Stimulated activated CD4-positive, alpha-beta T cell treated with anti-CD3 and anti-CD28 coated beads, Interleukin-4, amount 100 ng/mL, for 4 hours (primary cell): ENCODE measurements around the gene CCBE1.

Experiments
- DNase-seq, 2 experiments: peaks; one replicate each; pipeline ENCODE4 v3.0.0-alpha.2; 2020

Gene CCBE1

DNA sequence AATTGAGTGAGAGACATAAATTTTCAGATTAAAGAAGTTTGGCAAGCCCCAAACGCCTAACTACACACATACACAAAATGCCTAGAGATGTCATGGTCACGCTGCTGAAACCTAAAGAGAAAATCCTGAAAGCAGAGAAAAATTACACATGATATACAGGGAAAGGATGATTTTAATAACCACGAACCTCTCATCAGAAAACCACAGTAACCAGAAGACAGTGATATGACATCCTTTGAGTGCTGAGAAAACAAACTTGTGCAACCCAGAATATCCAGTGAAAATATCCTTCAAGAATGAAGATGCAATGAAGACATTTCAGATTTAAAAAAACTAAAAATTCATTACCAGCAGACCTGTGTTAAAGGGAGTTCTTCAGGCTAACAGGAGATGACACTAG, 215.8 kb downstream of the CCBE1 start:
- no peak for DNase-seq

DNA sequence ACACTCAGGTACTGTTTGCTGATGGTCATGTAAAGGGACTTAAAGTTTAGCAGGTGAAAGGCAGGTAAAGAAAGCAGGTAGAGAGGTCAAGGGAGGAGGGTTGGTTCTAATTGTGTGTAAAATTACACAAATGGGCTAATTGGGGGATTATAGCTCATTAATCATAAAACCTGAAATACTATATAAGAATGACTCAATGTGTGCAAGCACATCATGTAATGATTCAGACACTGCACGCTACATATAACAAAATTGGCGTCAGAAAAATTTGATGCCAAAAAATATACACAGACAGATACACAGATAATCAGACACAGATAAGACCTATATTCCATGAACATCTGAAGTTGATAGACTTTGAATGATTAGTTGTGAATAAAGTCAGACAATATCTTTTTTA, 217.4 kb downstream of the CCBE1 start:
- DNase-seq = no peak

DNA sequence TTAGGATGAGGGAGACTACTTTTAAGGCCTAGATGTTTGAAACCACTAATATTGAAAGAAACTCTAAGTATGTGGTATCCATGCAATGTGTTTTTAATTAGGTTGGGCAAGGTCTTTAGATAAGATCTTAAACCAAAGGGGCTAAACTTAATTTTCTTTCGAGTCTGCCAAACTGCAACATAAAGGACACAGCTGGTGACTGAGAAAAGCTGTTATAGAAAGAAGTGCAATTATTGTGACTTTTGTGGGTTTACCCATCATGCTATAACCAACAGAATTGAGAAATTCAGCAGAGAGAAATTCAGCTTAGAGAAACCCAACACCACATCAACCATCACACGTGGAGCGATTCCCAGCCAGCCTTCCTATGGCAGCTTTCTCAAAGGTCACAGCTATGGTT, 218.6 kb downstream of the CCBE1 start:
- no peak for DNase-seq

DNA sequence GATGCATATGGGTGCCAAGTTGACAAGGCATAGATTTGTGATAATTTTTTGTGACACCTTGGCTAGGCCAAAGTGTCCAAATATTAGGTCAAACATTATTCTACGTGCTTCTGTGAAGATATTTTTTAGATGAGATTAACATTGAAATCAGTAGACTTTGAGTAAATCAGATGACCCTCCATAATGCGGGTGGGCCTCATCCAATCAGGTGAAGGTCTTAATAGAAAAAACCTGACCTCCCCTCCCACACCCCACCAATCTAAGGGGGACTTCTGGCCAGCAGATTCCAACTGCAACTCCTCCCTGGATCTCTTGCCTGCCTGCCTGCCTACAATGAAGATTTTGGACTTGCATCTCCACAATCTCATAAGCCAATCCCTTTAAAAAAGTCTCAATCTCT, 219.4 kb downstream of the CCBE1 start:
- DNase-seq = no peak

DNA sequence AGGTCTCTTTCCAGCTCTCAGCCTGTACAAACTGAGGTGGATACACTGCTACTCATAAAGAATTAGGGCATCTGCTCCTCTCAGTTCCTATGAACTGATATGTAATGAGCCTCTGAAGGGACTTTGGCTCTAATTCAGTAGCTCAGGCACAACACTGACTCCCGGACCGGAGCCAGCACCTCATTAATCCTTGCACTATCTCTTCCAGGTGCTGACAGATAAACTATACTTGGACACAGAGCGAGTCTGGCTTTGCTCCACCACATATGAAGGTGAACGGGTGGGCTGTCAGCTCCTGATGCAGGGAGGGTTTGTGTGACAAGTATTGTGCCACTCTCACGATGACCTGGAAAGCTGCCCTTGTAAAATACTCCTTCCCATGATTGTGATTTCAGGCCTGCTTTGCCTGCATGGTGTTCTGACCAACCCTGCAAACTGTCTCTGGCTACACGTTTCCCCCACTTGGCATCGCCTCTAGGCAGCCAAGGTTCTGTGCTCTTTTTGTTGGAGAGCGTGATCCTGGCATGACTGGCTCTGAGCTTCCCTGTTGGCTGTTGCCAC, 226.6 kb downstream of the CCBE1 start:
- no peak for DNase-seq

DNA sequence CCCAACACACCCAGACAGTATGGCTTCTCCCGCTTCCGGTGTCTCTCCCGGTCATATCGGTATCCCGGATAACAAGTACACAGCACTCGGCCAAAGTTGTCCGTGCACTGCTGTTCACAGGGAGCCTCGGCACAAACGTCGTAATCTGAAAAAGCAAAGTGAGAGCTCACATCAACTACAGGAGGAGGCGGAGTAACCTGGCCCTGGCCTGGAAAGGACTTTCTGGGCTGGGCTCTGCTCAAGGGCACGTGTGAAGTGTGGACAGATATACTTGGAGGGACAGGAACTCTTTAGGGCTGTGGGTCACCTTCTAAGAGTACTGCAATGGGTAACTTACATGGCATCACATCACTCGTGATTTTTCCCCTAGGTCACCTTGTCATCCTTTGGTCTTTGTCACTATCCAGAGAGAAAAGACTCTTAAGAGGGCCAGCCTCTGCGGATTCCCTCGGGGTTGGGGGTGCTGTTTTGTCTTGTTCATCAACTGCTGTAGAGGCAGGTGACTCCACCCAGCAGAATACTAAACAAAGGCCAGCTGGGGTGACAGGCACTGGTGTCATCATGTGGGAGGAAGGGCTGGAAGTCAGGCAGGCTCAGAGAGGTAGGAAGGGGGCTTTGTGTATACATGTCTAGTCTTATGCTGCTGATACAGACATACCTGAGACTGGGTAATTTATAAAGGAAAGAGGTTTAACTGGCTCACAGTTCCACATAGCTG, 227.6 kb downstream of the CCBE1 start:
- no peak for DNase-seq

DNA sequence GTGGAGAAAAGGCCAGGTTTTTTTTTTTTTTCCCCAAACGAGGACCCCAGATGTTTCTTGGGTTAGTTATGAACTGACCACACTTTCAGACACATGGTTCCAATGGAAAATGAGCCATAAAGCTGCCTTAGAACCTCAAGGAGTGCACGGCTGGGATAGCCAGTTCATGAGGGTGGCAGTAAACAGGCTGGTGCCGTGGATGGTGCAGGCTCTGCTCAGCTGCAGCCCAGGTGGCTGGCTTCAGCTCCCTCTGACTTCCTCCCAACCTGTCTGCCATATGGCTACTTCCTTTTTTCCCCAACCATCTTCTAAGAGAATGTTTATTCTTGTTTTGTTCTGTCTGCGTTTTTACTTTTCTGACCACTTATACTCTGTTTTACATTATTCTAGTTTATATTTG, 228.4 kb downstream of the CCBE1 start:
- DNase-seq = no peak

DNA sequence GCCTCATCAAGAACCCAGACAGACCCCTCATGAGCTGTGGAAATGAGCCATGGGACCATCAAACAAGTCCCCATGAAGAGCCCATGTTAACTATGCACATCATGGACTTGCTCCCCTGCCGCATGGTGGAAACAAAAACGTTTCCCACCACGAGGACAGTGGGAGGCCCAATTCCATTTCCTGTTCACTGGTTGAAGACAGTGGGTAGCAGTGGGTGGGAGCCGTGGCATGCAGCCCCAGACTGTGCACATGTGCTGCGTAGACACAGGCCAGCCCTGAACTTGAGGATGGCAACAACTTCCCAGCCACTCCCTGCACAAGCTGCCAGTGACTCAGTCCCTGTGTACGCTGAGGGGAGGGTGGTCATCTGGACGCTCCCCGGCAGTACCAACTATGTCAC, 229.7 kb downstream of the CCBE1 start:
- DNase-seq = no peak

DNA sequence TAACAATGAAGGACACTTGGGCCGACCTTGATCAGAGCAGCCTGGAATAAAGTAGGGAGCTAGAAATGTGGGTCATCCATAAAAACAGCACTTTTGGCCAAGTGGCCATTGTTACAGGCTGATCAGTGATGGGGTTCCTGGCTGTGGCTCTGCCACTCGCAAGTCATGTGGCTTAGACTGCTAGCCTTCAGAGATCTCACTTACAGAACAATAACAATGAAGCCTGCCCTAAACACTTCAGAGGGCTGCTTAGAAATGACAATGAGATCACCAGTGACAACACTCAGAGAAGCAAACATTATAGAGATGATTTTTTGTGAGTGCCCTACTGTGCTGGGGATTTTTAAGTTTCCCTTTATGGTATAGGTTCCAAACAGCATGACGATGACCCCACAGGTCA, 230.2 kb downstream of the CCBE1 start:
- no peak for DNase-seq

DNA sequence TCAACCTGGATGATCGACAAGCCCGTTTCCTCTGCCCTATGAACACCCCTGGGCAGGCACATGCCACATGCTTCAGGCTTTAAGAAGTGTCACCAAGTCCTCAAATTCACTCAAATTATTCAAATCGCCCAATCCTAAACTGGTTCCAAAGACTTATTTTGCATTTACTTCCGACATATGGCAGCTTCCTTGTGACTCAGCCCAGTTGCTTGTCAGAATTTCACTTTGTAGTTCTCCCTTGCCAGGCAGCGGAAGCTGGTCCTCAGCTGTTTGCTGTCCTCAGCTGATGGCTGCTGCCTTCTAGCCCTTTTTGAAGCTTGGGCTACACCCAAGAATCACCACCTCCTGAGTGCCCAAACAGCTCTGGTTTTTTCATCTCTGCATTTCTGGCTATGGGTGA, 232.7 kb downstream of the CCBE1 start:
- no peak for DNase-seq

DNA sequence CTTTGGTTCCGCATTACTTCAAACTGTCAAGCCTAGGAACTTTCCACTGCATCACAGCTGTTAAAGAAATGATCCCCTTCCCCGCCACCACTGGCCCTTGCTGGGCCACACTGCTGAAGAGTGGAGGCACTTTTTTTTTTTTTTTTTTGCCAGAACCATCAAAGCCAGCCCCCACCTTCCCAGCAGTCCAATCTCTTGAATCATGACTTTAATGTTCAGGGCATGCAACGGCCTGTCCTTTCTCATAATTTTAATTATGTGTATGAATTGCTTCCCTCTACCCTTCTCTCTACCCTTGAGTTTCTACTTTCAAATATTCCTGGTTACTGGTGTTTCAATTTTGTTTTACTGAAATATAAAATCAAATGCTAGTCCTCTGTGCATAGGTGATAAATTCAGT, 236.1 kb downstream of the CCBE1 start:
- DNase-seq = no peak

DNA sequence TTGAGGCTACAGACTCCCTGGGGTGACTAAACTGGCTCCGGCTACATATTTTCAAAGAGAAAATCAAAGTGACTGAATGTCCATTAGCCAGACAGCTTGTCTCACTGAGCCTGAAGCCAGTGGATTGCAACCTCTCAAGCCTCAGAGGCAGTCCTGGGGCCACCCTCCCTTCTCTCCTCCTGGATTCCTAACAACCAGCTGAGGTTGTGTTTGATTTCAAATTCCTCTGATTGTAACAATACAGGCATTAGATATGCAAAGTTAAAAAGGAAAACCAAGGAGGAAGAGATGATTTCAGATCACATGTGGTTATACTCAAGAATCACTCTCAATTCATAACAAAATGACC, 237.2 kb downstream of the CCBE1 start:
- DNase-seq = no peak

DNA sequence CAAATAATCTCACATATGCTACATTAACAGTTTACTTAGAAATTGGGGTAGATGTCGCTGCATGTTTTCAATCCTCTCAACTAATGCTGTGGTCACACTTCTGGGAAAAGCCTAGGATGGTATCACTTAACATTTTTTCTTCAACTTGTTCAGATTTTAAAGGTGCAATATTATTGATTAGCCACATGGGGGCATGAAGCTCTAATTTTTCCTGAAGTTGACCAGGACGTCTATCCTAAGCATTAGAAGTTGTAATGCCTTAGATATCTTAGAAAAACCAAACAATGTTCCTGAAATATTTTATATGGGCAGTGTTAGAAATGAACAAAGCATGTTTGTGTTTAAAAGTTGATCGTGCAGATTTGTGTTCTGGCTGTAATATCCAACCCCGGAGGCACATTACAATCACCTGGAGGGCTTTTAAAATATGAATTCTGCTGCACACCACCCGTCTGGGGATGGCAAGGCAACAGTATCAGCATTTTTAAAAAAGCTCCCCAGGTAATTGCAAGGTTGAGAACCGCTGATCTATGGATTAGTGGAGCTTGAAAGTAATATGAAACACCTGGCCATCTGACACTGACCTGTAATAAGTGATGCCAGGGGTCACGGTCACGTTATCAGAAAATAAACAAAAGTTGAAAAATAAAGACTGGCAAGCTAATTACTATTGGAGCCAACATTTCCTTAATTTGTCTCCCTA, 237.7 kb downstream of the CCBE1 start:
- no peak for DNase-seq

DNA sequence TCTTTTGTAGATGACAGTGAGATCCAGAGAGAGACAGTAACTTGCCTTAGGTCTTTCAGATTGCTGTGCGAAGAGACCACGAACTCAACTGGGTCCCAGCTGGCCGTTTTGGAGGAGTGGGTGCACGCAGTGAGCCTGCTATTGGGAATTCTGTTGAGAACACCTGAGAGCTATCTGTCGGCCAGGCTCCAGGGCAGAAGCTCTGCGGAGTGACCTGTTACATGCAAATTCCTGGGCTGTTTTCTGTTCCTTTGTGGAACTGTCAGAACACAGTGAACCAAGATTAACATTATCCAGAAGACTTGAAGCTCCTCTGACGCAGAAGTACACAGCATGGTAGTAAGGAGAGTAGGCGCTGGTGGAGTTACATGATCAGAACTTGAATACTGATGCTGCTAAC, 238.6 kb downstream of the CCBE1 start:
- no peak for DNase-seq

DNA sequence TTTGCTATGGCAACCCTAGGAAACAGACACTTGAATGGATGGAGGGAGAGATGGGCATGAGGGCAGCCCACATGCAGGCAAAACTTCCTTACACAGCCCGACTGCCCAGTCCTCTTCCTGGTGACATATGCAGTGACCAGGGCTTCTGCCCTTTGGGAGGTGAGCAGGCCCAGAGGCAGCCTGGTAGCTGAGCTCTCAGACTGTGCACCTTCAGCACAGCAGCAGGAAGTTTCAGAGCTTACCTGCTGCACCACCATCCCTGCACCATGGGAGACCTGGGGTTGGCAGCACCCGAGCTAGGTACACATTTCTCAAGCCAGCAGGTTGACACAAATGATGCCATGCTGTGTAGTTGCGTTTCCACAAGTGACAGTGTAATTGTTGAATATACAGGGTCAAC, 240.6 kb downstream of the CCBE1 start:
- no peak for DNase-seq

DNA sequence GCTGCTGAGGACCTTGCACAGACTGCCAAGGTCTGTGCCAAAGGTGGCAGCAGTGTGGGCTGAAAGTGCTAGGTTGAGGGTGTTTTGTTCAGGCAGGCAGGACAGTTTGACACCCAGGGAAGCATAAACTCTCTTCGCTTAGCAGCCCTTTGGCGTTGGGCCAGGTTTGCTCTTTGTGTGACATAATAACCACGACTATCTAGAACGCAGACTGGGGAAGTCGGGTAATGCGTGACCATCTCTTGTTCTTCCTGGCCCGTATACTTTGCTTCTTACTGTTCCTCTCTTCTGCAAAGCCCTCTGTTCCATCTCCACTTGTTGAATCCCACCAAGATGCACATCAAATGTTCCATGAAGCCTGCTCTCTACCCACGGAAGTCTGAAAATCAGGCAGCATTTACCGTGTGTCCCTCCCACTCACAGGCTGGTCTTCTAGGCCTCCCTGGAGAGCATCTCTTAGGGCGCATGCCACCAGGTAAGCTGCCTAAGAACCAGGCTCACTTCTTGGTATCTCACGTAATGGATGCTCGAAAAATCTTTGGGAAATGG, 241.4 kb downstream of the CCBE1 start:
- DNase-seq = no peak

DNA sequence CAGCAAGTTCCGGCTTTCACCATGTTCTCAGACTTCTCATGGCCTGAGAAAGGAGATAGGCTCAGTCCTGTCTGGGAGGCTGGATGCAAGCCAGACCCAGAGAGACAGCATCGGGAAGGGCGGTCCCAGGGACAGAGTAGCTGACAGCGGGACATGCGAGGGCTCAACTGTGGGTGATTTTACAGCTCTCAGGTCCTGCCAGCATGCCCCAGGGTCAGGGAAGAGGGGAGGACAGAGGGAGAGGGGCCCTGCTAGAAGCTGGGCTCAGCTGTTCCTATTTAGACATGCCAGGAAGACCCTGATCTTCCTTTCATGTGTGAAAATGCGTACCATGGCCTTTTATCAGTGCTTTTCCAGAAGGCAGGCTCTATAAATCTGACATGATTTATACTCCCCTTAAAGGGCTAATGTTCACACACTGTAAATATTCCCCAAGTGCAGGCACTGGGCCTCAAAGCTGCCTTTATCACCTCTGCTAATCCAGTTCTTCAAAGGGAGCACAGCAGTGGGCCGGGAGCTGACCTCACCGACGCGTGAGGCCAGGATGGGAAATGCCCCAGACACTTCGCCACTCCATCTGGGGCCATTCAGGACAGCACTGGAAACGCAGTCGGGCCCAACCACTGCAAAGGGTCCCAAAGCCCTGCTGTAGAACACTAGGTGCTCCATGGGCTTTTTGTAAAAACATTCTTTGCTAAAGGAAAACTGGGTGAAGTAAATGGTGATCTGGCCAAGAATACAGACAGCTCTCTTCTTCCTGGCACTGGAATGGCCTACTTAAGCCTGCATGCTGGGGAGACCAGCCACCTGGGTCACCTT, 242.1 kb downstream of the CCBE1 start:
- no peak for DNase-seq

DNA sequence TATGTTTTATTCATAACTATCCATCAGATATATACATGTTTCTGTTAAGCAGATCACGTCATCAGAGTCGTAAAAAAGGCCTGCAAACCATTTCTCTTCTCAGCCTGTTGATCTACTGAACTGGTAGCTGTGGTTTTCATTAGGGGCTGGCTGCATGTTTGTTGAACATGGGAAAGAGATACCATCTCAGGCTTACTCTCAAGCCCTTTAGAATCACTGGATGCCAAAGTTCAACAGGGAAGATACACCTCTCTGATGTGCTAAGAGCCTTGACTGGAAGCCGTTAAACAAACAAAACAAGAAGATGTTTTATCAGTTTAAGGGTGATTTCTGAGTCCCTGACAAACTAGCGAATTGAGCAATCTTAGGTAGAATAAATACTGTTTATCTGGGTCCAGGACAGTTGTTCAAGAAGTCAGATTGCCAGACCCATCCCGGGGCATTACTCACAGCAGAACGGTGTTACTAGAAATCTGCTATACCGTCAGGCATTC, 243.7 kb downstream of the CCBE1 start:
- no peak for DNase-seq

DNA sequence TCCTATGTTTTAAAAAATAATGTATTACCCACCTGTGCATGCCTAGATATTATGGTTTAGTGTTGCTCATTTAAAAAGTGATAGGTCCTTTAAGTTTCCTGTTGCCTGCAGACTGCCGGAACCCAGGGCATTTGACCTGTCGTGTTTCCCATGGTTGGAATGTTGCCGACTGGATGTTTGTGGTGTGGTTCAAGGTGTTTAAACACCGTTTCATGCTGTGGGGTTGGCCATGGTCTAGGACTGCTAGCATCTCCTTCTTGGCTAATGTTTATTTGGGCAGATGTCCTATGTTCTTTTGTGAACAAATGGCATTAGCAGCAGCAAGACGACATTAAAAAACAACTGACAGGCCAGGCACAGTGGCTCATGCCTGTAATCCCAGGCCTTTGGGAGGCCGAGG, 245.3 kb downstream of the CCBE1 start:
- no peak for DNase-seq

DNA sequence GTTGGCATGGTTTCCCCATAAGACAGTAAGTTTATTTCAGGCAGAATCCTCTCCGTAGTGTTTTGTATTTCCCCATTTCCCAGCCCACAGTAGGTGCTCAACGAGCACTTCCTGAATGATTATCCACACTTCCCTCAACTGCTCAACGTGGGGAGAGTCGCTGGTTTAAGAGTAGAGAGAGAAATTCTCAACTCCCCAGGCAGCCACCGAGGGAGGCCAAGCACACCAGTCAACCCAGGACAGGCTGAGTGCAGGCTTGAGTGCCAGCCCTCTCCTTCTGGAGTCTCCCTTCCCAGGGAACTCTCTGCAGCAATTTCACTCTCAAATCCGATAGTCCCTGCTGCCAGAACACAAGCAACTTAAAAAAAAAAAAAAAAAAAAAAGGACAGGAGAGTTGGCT, 246.2 kb downstream of the CCBE1 start:
- no peak for DNase-seq

DNA sequence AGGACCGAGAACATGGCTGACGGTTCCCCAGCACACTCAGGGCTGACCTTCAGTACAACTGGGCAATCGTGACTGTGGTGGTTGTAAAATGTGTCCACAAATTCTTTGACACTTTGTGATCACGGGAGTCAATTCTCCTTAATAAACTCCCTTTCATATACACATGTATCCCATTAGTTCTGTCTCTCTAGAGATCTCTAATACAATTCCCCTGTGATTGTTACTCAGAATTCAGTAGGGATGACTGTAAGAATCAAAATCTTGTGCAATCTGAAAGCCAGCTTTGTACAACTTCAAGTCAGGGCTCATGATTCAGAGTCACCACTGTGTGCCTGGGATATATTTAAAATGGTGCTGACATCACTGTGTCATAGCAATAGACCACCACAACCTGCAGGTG, 248.7 kb downstream of the CCBE1 start:
- no peak for DNase-seq

DNA sequence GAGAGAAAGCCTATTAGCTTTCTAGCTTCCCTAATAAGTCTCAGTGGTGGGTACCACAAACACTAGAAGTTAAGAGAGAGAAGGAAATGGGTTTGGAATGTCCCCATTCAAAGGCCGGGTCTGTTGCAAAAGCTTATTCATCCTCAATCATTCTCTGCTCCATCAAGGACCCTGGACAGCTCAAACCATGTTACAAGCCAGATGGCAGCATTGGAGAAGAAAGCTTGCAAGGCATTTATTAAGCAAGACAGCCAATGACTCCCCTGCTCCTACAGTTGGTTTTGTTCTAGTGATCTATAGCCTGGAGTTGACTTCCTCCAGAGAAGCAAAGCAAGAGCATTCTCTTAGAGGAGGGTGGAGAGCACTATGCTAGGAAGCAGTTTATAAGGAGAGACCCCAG, 251.2 kb downstream of the CCBE1 start:
- DNase-seq = no peak

DNA sequence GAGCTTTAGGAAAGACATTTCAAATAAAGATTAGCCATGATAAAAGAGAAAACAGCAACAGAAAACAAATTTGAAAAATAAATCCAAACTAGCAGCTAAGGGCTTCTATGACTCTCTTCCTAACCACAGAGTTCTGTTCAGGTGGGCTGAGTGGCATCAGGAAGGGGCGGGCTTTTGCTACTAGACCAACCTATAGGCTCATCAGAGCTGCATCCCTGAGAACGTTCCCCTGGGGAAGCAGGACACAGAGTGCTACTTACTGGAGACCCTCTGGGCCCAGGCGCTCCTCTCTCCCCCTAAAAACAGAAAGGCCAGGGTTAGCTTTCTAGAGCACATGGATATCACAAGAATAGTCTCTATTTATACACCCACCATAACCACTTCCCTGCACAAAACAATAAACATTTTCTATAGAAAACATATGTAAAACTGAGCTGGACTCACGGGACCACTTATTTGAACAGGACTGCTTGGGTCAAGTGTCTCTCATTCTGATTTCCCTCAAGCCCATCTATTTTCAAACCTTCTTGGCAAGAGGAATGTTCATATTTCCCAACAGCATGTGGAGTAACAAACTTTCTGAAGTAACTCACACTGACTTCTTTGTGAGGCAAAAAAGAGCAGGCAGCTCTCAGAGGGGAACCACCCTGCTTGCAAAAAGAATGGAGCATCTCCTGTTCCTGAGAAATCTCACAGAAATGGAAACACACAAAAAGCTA, 259.2 kb downstream of the CCBE1 start:
- DNase-seq = no peak
